Panc1 (cell line): ENCODE results near the gene TTPAL. TPM values are rescaled to one million over a fixed set of nuclear protein-coding genes. Genes with fewer than 3 reads are reported as not detected.

Experiments
- ATAC-seq: fragments of 200-7000 bp; cut with Tn5 transposase; 2 replicates; pipeline ENCODE4 v1.9.1; 2020; ENCODE audit warnings: mild to moderate bottlenecking, moderate library complexity
- BruUV-seq: library from RNA; stranded (reverse); fragments of 400-500 nt; replicated peaks from 2 replicates; lab custom pipeline; 2021; lab: Mats Ljungman, UMichigan
- CTCF ChIA-PET: fragments of 300-600 bp; sonication (Branson Sonifier 250); formaldehyde crosslinking; loops from one replicate; lab custom pipeline; 2022; ENCODE audit warnings: antibody characterized with exemption; lab: Charles Lee
- POLR2A ChIA-PET: fragments of 300-600 bp; sonication (Branson Sonifier 250); formaldehyde crosslinking; loops from one replicate; lab custom pipeline; 2022; ENCODE audit warnings: antibody characterized with exemption; lab: Charles Lee
- DNase-seq: peaks from one replicate; pipeline ENCODE4 v3.0.0-alpha.2; 2010; ENCODE audit warnings: low read depth, low spot score
- H3K27ac ChIP-seq: 2 replicates; pipeline ENCODE4 v1.5.1; 2011; ENCODE audit warnings: mild to moderate bottlenecking, low read length, inconsistent platforms
- H3K27me3 ChIP-seq: fragments of 200-500 bp; sonication (Bioruptor generic); 2 replicates; pipeline ENCODE4 v1.6.0; 2014; ENCODE audit warnings: low read length, inconsistent platforms; ENCODE audit not compliant: control insufficient read depth, insufficient read depth
- H3K36me3 ChIP-seq: fragments of 200-500 bp; sonication (Bioruptor generic); 2 replicates; pipeline ENCODE4 v1.5.1; 2014; ENCODE audit warnings: inconsistent platforms, mild to moderate bottlenecking, low read length, moderate library complexity; ENCODE audit not compliant: control insufficient read depth, insufficient read depth
- H3K4me1 ChIP-seq: 2 replicates; pipeline ENCODE4 v1.5.1; 2011; ENCODE audit warnings: inconsistent platforms, mild to moderate bottlenecking, low read length, moderate library complexity; ENCODE audit not compliant: control insufficient read depth, insufficient read depth
- H3K4me3 ChIP-seq, 2 experiments: 2 replicates each; pipeline ENCODE4 v1.5.1; 2011 to 2012; ENCODE audit warnings: low read depth in 2 of 2, low read length in 2 of 2, mild to moderate bottlenecking in 2 of 2, inconsistent platforms in 1 of 2, moderate library complexity in 1 of 2
- H3K9me3 ChIP-seq: fragments of 200-500 bp; sonication (Bioruptor generic); 2 replicates; pipeline ENCODE4 v1.5.1; 2014; ENCODE audit warnings: low read depth, mild to moderate bottlenecking, inconsistent platforms, low read length, moderate library complexity; ENCODE audit not compliant: control insufficient read depth, insufficient read depth
- POLR2AphosphoS5 ChIP-seq: IDR thresholded peaks from 2 replicates; pipeline ENCODE4 v1.6.1; 2012; ENCODE audit warnings: mild to moderate bottlenecking, low read depth, low read length, moderate library complexity
- SIN3A ChIP-seq: IDR thresholded peaks from 2 replicates; pipeline ENCODE4 v1.6.1; 2012; ENCODE audit warnings: low read depth, mild to moderate bottlenecking, low read length, moderate library complexity, borderline replicate concordance; ENCODE audit not compliant: insufficient read depth
- TCF7L2 ChIP-seq: IDR thresholded peaks from 2 replicates; pipeline ENCODE4 v1.6.1; 2011; ENCODE audit warnings: mild to moderate bottlenecking, low read depth, low read length, inconsistent platforms
- in situ Hi-C: cut with HindIII; loops from 2 replicates; pipeline ENCODE4 v1.10.0; 2016; ENCODE audit warnings: low sequenced_read_pairs, low pct_unique_long_range_greater_than_20kb
- intact Hi-C: fragments of 100-400 bp; cut with micrococcal nuclease; formaldehyde crosslinking; loops from one replicate; pipeline ENCODE4 v1.10.0; 2022; ENCODE audit not compliant: unreplicated experiment
- total RNA-seq: library from RNA; stranded (reverse); gene quantifications from one replicate; pipeline ENCODE4 v1.2.1, GENCODE V29; 2021; ENCODE audit not compliant: unreplicated experiment
- TF ChIP-seq, protein P1 (sequence below), 2 experiments: IDR thresholded peaks; 2 replicates each; pipeline ENCODE4 v1.6.1; 2011 to 2012; ENCODE audit warnings: low read depth in 2 of 2, control low read depth in 1 of 2, low read length in 1 of 2, mild to moderate bottlenecking in 1 of 2, moderate library complexity in 1 of 2; ENCODE audit not compliant: insufficient read depth in 1 of 2
- TF ChIP-seq, protein P2 (sequence below): fragments of 450-650 bp; IDR thresholded peaks from 2 replicates; pipeline ENCODE4 v1.5.1; 2017; ENCODE audit warnings: mild to moderate bottlenecking

The TTPAL gene
- total RNA-seq, 1 experiment from 2014 or later: 37.4 TPM

DNA sequence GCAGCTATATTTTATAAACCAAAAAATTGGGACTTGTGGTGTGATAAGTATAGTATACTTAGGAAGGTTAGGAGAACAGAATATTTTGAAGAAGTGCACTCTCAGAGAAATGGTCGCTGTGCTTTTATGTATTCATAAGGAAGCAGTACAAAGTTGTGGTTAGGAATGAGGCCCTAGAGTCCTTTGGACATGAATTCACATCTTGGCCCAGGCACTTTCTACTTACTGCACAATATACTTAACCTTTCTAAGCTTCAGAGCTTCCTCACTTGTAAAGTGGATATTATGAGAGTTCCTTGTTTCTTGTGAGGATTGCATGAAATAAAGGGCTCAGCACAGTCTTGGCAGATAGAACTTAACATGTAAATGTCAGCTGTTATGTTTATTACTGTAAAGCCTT, 67.2 kb downstream of the TTPAL start:
- Histone ChIP-seq H3K27ac (no peak overlapping the region), H3K9me3 (no peaks in the 10 kb centered on the region), H3K27me3 (no peaks in the 10 kb centered on the region), H3K36me3 (no peaks in the 10 kb centered on the region), H3K4me3 (no peak overlapping the region), H3K4me1 (peaks cover 17% of the 10 kb centered on the region)
- CTCF ChIA-PET: no interaction called here
- DNase-seq (no peak), ATAC-seq (no peak)
- intact Hi-C loops (no loop called here), in situ Hi-C loops (no loop called here)
- TF ChIP-seq, protein P1, sequence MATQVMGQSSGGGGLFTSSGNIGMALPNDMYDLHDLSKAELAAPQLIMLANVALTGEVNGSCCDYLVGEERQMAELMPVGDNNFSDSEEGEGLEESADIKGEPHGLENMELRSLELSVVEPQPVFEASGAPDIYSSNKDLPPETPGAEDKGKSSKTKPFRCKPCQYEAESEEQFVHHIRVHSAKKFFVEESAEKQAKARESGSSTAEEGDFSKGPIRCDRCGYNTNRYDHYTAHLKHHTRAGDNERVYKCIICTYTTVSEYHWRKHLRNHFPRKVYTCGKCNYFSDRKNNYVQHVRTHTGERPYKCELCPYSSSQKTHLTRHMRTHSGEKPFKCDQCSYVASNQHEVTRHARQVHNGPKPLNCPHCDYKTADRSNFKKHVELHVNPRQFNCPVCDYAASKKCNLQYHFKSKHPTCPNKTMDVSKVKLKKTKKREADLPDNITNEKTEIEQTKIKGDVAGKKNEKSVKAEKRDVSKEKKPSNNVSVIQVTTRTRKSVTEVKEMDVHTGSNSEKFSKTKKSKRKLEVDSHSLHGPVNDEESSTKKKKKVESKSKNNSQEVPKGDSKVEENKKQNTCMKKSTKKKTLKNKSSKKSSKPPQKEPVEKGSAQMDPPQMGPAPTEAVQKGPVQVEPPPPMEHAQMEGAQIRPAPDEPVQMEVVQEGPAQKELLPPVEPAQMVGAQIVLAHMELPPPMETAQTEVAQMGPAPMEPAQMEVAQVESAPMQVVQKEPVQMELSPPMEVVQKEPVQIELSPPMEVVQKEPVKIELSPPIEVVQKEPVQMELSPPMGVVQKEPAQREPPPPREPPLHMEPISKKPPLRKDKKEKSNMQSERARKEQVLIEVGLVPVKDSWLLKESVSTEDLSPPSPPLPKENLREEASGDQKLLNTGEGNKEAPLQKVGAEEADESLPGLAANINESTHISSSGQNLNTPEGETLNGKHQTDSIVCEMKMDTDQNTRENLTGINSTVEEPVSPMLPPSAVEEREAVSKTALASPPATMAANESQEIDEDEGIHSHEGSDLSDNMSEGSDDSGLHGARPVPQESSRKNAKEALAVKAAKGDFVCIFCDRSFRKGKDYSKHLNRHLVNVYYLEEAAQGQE (IDR thresholded peaks at IDR 0.05; ENCODE audit: insufficient read depth in 1 of 2, low read depth in 2 of 2, low read length in 1 of 2): no peak
- TF ChIP-seq POLR2AphosphoS5 (no peak), TCF7L2 (no peak), SIN3A (no peak)
- TF ChIP-seq, protein P2, sequence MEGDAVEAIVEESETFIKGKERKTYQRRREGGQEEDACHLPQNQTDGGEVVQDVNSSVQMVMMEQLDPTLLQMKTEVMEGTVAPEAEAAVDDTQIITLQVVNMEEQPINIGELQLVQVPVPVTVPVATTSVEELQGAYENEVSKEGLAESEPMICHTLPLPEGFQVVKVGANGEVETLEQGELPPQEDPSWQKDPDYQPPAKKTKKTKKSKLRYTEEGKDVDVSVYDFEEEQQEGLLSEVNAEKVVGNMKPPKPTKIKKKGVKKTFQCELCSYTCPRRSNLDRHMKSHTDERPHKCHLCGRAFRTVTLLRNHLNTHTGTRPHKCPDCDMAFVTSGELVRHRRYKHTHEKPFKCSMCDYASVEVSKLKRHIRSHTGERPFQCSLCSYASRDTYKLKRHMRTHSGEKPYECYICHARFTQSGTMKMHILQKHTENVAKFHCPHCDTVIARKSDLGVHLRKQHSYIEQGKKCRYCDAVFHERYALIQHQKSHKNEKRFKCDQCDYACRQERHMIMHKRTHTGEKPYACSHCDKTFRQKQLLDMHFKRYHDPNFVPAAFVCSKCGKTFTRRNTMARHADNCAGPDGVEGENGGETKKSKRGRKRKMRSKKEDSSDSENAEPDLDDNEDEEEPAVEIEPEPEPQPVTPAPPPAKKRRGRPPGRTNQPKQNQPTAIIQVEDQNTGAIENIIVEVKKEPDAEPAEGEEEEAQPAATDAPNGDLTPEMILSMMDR: no peak
- BruUV-seq: no TSS peak
- POLR2A ChIA-PET: no interaction called here

DNA sequence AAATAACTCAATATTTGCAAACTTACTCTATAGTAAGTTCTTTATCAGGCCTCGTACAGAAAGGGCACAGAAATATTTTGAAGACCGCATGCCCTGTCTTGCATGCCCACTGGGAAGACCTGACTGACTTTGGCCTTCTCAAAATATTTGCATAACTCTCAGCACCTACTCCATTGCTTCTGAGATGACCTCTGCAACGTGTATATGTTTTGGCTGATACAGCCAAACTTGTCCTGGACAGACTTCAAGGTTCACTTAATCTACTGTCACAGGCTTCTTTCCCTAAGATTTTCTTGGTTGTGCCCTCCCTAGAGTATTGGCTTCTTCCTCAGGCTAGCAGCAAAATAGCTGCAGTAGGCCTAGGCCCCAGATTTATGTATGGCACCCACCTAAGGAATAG, 67.7 kb downstream of the TTPAL start:
- CTCF ChIA-PET: no interaction called here
- BruUV-seq: no TSS peak
- H3K4me3 ChIP-seq: no peak overlapping the region

More for the DNA sequence above, 67.7 kb downstream of the TTPAL start:
- POLR2A ChIA-PET: no interaction called here
- Histone ChIP-seq H3K27ac (no peak overlapping the region), H3K9me3 (no peaks in the 10 kb centered on the region), H3K27me3 (no peaks in the 10 kb centered on the region), H3K36me3 (no peaks in the 10 kb centered on the region), H3K4me1 (peaks cover 22% of the 10 kb centered on the region)
- in situ Hi-C loops: no loop called here
- ATAC-seq (no peak), DNase-seq (no peak)
- TF ChIP-seq POLR2AphosphoS5: no peak
- TF ChIP-seq, protein P1 (IDR thresholded peaks at IDR 0.05; ENCODE audit: insufficient read depth in 1 of 2, low read depth in 2 of 2, low read length in 1 of 2): no peak
- no peak for TF ChIP-seq TCF7L2
- TF ChIP-seq, protein P2: no peak
- no peak for TF ChIP-seq SIN3A
- intact Hi-C loops: no loop called here

Other genes starting within 250 kb of the TTPAL start
- not detected for gene GDAP1L1, start 228.6 kb upstream of the TTPAL start, total RNA-seq
- 10.5 TPM for gene FITM2, start 164.7 kb upstream of the TTPAL start, total RNA-seq
- not detected for gene R3HDML, start 138.8 kb upstream of the TTPAL start, total RNA-seq
- 0.28 TPM for gene HNF4A, start 120.2 kb upstream of the TTPAL start, total RNA-seq
- 76.4 TPM for gene SERINC3, start 46.2 kb downstream of the TTPAL start, total RNA-seq
- gene PKIG, start 106.7 kb downstream of the TTPAL start, total RNA-seq: 66.3 TPM
- gene ADA, start 175.8 kb downstream of the TTPAL start, total RNA-seq: 53.8 TPM
- gene CCN5, start 239.5 kb downstream of the TTPAL start, total RNA-seq: 15.2 TPM